SU-DHL-6 (cell line): Measurements from ENCODE around the gene GRID1.
"Not testable (repeated sequence)": the region's sequence is repeated elsewhere in the genome, so short reads cannot be mapped to it uniquely, and the experiment has no call there.

Source experiments
- H2AFZ ChIP-seq: fragments of 200-600 bp; sonication (generic); 2 replicates; pipeline ENCODE4 v1.6.1; 2014; ENCODE audit warnings: low read depth, mild to moderate bottlenecking, moderate library complexity, mixed read lengths, antibody characterized with exemption, low read length; ENCODE audit not compliant: severe bottlenecking
- H3F3A ChIP-seq: fragments of 200-600 bp; shearing (Covaris generic); 2 replicates; pipeline ENCODE4 v1.6.0; 2016; ENCODE audit warnings: antibody characterized with exemption, mild to moderate bottlenecking; ENCODE audit not compliant: insufficient read depth
- H3K27ac ChIP-seq: fragments of 200-600 bp; sonication (generic); 2 replicates; pipeline ENCODE4 v1.5.1; 2016; ENCODE audit warnings: low read depth, mild to moderate bottlenecking, low read length, moderate library complexity, mixed read lengths
- H3K27me3 ChIP-seq: fragments of 200-600 bp; sonication (generic), shearing (Covaris generic); 2 replicates; pipeline ENCODE4 v1.6.0; 2014; ENCODE audit warnings: mild to moderate bottlenecking, low read length
- H3K36me3 ChIP-seq: fragments of 200-600 bp; sonication (generic); 2 replicates; pipeline ENCODE4 v1.6.1; 2014; ENCODE audit warnings: mild to moderate bottlenecking, low read length, mixed read lengths
- H3K4me2 ChIP-seq: fragments of 300-600, 200-600 bp; shearing (Covaris generic), sonication (generic); 2 replicates; pipeline ENCODE4 v1.6.0; 2014; ENCODE audit warnings: low read length, low read depth, mild to moderate bottlenecking; ENCODE audit not compliant: poor library complexity, severe bottlenecking
- H3K4me3 ChIP-seq: fragments of 200-600 bp; sonication (generic); 2 replicates; pipeline ENCODE4 v1.5.1; 2014; ENCODE audit warnings: antibody characterized with exemption, low read length, mild to moderate bottlenecking, mixed read lengths; ENCODE audit not compliant: insufficient read depth, poor library complexity, severe bottlenecking
- H3K79me2 ChIP-seq: fragments of 200-600 bp; sonication (generic); 2 replicates; pipeline ENCODE4 v1.6.1; 2014; ENCODE audit warnings: mild to moderate bottlenecking, low read length, moderate library complexity; ENCODE audit not compliant: insufficient read depth
- H3K9ac ChIP-seq: fragments of 200-600 bp; sonication (generic); 2 replicates; pipeline ENCODE4 v1.7.0; 2014; ENCODE audit warnings: mild to moderate bottlenecking, low read length
- H3K9me2 ChIP-seq: fragments of 200-600 bp; sonication (generic); replicated peaks from 2 replicates; pipeline ENCODE4 v1.6.1; 2014; ENCODE audit warnings: low read length; ENCODE audit not compliant: insufficient read depth
- H3K9me3 ChIP-seq: fragments of 200-600 bp; sonication (generic); 2 replicates; pipeline ENCODE4 v1.6.1; 2014; ENCODE audit warnings: low read length, mixed read lengths; ENCODE audit not compliant: insufficient read depth
- H4K20me1 ChIP-seq: fragments of 200-600 bp; sonication (generic); 2 replicates; pipeline ENCODE4 v1.6.1; 2014; ENCODE audit warnings: low read depth, mild to moderate bottlenecking, antibody characterized with exemption, low read length, moderate library complexity, mixed read lengths
- EZH2phosphoT487 ChIP-seq: fragments of 200-600 bp; sonication (generic), shearing (Covaris generic); conservative IDR thresholded peaks from 2 replicates; pipeline ENCODE4 v1.6.1; 2018; ENCODE audit warnings: mild to moderate bottlenecking, antibody characterized with exemption, low read length, moderate library complexity, mixed read lengths
- TF ChIP-seq, protein P1 (sequence below): fragments of 200-600 bp; sonication (generic); IDR thresholded peaks from one replicate; pipeline ENCODE4 v1.5.1; 2017; ENCODE audit warnings: antibody characterized with exemption, mild to moderate bottlenecking, low read length, moderate library complexity; ENCODE audit not compliant: insufficient read depth, poor library complexity, severe bottlenecking

Gene GRID1

DNA sequence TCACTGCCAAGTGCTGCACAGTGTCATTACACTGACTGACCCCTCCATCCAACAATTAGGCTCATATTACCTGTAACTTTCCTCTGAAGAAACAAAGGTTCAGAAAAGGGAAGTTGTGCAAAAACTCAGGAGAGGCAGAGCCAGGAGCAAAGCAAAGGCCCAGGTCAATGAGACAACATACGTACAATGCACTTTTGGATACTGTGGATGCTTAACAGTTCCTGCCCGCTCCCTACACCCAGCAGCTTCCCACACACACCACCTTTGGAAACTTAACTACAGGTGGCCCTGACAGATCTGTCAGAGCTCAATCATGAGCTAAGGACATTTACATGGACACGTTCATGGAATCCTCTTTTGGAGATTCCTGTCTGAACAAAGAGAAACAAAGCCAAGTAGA lies 515.9 kb downstream of the GRID1 start:
- no peak for TF ChIP-seq EZH2phosphoT487
- TF ChIP-seq, protein P1, sequence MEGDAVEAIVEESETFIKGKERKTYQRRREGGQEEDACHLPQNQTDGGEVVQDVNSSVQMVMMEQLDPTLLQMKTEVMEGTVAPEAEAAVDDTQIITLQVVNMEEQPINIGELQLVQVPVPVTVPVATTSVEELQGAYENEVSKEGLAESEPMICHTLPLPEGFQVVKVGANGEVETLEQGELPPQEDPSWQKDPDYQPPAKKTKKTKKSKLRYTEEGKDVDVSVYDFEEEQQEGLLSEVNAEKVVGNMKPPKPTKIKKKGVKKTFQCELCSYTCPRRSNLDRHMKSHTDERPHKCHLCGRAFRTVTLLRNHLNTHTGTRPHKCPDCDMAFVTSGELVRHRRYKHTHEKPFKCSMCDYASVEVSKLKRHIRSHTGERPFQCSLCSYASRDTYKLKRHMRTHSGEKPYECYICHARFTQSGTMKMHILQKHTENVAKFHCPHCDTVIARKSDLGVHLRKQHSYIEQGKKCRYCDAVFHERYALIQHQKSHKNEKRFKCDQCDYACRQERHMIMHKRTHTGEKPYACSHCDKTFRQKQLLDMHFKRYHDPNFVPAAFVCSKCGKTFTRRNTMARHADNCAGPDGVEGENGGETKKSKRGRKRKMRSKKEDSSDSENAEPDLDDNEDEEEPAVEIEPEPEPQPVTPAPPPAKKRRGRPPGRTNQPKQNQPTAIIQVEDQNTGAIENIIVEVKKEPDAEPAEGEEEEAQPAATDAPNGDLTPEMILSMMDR = no peak
- H4K20me1 ChIP-seq = no peaks in the 10 kb centered on the region
- no peak overlapping the region for H3K27ac ChIP-seq
- H3K9me2 ChIP-seq = no peaks in the 10 kb centered on the region
- H3K36me3 ChIP-seq = no peaks in the 10 kb centered on the region
- no peak overlapping the region for H3K4me2 ChIP-seq
- H2AFZ ChIP-seq = no peak overlapping the region
- no peak overlapping the region for H3K9ac ChIP-seq
- H3F3A ChIP-seq = no peaks in the 10 kb centered on the region
- no peaks in the 10 kb centered on the region for H3K27me3 ChIP-seq
- H3K4me3 ChIP-seq = no peak overlapping the region
- H3K9me3 ChIP-seq = no peaks in the 10 kb centered on the region
- H3K79me2 ChIP-seq = no peaks in the 10 kb centered on the region

DNA sequence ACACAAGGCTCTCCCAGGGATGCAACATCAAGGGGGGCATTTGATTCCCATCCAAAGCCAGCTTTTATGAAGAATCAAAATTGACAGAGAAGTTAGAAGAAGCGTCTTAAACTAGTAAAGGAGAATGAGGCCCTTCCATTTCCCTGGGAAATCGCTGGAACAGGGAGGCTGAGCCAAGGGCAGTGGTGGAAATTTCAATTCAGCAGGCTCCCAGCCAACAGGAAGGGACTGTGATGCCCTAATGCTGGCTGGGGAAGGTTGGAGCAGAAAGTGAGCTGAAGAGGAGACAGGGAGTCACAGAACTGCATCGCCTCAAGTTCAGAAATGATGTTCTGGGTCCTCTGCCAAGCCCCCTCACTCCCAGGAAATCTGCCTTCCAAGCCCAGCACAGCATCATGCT lies 517.3 kb downstream of the GRID1 start:
- no peaks in the 10 kb centered on the region for H3K27me3 ChIP-seq

DNA sequence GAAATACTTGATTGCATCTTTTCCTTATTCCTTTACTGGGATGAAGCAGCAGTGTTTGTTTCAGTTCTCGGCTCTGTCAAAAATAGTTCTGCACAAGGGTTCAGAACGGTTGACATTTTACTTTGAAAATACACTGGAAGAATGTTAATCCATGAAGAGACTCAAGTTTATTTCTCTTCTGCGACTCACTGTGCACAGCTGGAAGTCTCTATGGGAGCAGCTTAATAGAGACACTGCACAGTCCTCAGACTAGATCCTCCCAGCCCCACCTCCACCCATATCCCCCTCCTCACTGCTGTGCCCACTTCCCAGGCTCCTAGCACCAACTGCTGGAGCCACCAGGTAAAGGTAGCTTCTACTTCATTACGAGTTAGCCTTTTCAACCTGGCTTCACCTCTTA lies 517.8 kb downstream of the GRID1 start:
- Histone ChIP-seq H3K9me3 (no peaks in the 10 kb centered on the region), H3K9ac (no peak overlapping the region), H3F3A (no peaks in the 10 kb centered on the region), H3K4me3 (no peak overlapping the region), H3K79me2 (no peaks in the 10 kb centered on the region), H3K36me3 (no peaks in the 10 kb centered on the region), H3K27me3 (no peaks in the 10 kb centered on the region), H3K27ac (no peak overlapping the region), H3K9me2 (no peaks in the 10 kb centered on the region), H4K20me1 (no peaks in the 10 kb centered on the region), H2AFZ (no peak overlapping the region), H3K4me2 (no peak overlapping the region)
- TF ChIP-seq, protein P1 = no peak
- TF ChIP-seq EZH2phosphoT487 = no peak

More for the DNA sequence above, 517.3 kb downstream of the GRID1 start:
- Histone ChIP-seq H3K79me2 (no peaks in the 10 kb centered on the region), H3K4me3 (no peak overlapping the region), H3K9ac (no peak overlapping the region), H4K20me1 (no peaks in the 10 kb centered on the region), H3K36me3 (no peaks in the 10 kb centered on the region), H3F3A (no peaks in the 10 kb centered on the region), H2AFZ (no peak overlapping the region), H3K9me3 (no peaks in the 10 kb centered on the region), H3K4me2 (no peak overlapping the region), H3K27ac (no peak overlapping the region), H3K9me2 (no peaks in the 10 kb centered on the region)
- TF ChIP-seq, protein P1 = no peak
- TF ChIP-seq EZH2phosphoT487 = no peak

DNA sequence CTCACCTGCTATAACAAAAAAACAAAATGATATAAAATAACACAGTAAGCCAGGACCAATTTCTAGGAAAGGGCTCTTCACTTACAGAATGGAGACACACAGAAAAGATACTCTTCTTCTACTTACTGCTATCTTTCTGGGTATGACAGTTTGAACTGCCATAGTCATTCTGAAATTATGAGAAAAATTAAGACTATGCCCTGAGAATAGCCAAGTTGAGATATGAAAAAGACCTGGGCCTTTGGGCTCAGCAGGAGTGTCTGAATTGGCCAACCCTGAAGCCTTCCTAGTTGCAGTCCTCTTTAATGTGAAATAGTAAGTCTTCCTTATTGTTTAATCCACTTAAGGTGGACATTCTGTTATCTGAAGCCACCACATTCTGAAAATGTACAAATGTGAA lies 519.5 kb downstream of the GRID1 start:
- Histone ChIP-seq H2AFZ (no peak overlapping the region), H3K9me2 (no peaks in the 10 kb centered on the region), H3K9me3 (no peaks in the 10 kb centered on the region), H3K27ac (no peak overlapping the region), H3K27me3 (no peaks in the 10 kb centered on the region), H4K20me1 (no peaks in the 10 kb centered on the region), H3K4me3 (no peak overlapping the region), H3K36me3 (no peaks in the 10 kb centered on the region), H3F3A (no peaks in the 10 kb centered on the region), H3K79me2 (no peaks in the 10 kb centered on the region), H3K4me2 (no peak overlapping the region), H3K9ac (no peak overlapping the region)
- TF ChIP-seq, protein P1 = no peak
- TF ChIP-seq EZH2phosphoT487 = no peak

DNA sequence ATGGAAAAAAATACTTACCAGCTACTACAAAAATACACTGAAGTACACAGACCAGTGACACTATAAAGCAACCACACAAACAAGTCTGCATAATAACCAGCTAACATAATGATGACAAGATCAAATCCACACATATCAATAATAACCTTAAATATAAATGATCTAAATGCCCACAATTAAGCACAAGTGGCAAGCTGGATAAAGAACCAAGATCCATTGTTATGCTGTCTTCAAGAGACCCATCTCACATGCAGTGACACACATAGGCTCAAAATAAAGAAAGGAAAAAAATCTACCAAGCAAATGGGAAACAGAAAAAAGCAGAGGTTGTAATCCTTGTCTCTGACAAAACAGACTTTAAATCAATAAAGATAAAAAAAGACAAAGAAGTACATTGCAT lies 527.9 kb downstream of the GRID1 start:
- H2AFZ ChIP-seq, H3F3A ChIP-seq, H3K27ac ChIP-seq, H4K20me1 ChIP-seq, H3K9me2 ChIP-seq, H3K9ac ChIP-seq, H3K4me3 ChIP-seq, H3K79me2 ChIP-seq, H3K27me3 ChIP-seq, H3K4me2 ChIP-seq, H3K9me3 ChIP-seq, H3K36me3 ChIP-seq: not testable (repeated sequence)
